Chondrocyte (in vitro differentiated cells): Measurements from ENCODE around the gene VIP. TPM values are rescaled to one million over a fixed set of nuclear protein-coding genes. Genes with fewer than 3 reads are reported as not detected.

Experiments used
- DNase-seq: peaks from one replicate; pipeline ENCODE4 v3.0.0; 2021; ENCODE audit warnings: mixed read lengths, low spot score
- H3K27ac Mint-ChIP-seq: one replicate; pipeline ENCODE4 v1.8.0; 2021; ENCODE audit warnings: mild to moderate bottlenecking, moderate library complexity, mixed read lengths; ENCODE audit not compliant: unreplicated experiment
- H3K27me3 Mint-ChIP-seq: 2 replicates; pipeline ENCODE4 v1.8.0; 2021; ENCODE audit warnings: low read depth, mixed read lengths
- H3K36me3 Mint-ChIP-seq: 2 replicates; pipeline ENCODE4 v1.8.0; 2021; ENCODE audit warnings: low read depth, mixed read lengths
- H3K4me1 Mint-ChIP-seq: 2 replicates; pipeline ENCODE4 v1.8.0; 2021; ENCODE audit warnings: low read depth, mild to moderate bottlenecking, mixed read lengths
- H3K4me3 Mint-ChIP-seq: one replicate; pipeline ENCODE4 v1.8.0; 2021; ENCODE audit warnings: mild to moderate bottlenecking, moderate library complexity, mixed read lengths; ENCODE audit not compliant: unreplicated experiment
- H3K9me3 Mint-ChIP-seq: 2 replicates; pipeline ENCODE4 v1.8.0; 2021; ENCODE audit warnings: low read depth, mixed read lengths
- CTCF ChIP-seq: fragments of 200-600 bp; sonication (generic); IDR thresholded peaks from 2 replicates; pipeline ENCODE4 v1.5.0; 2021; ENCODE audit warnings: antibody characterized with exemption, mild to moderate bottlenecking, moderate library complexity
- total RNA-seq: library from RNA; stranded (reverse); gene quantifications from 3 replicates; pipeline ENCODE4 v1.2.1, GENCODE V29; 2021

VIP gene
- total RNA-seq, 1 donor from 2014 or later: not detected

GRCh38 chr6:152734630-152735029 is 16.0 kb upstream of the VIP start:
- H3K4me1 Mint-ChIP-seq: no peaks in the 10 kb centered on the region
- peaks cover 7% of the 10 kb centered on the region for H3K9me3 Mint-ChIP-seq
- H3K27ac Mint-ChIP-seq: no peak overlapping the region
- no peak for TF ChIP-seq CTCF
- no peak for DNase-seq
- no peaks in the 10 kb centered on the region for H3K36me3 Mint-ChIP-seq
- H3K27me3 Mint-ChIP-seq: peaks cover 12% of the 10 kb centered on the region
- no peak overlapping the region for H3K4me3 Mint-ChIP-seq

GRCh38 chr6:152736687-152737273 is 13.8 kb upstream of the VIP start:
- H3K9me3 Mint-ChIP-seq: peaks cover 7% of the 10 kb centered on the region
- no peak overlapping the region for H3K4me3 Mint-ChIP-seq
- peaks cover 9% of the 10 kb centered on the region for H3K27me3 Mint-ChIP-seq
- DNase-seq: no peak
- H3K27ac Mint-ChIP-seq: no peak overlapping the region
- TF ChIP-seq CTCF: no peak
- H3K4me1 Mint-ChIP-seq: no peaks in the 10 kb centered on the region
- H3K36me3 Mint-ChIP-seq: no peaks in the 10 kb centered on the region

DNA sequence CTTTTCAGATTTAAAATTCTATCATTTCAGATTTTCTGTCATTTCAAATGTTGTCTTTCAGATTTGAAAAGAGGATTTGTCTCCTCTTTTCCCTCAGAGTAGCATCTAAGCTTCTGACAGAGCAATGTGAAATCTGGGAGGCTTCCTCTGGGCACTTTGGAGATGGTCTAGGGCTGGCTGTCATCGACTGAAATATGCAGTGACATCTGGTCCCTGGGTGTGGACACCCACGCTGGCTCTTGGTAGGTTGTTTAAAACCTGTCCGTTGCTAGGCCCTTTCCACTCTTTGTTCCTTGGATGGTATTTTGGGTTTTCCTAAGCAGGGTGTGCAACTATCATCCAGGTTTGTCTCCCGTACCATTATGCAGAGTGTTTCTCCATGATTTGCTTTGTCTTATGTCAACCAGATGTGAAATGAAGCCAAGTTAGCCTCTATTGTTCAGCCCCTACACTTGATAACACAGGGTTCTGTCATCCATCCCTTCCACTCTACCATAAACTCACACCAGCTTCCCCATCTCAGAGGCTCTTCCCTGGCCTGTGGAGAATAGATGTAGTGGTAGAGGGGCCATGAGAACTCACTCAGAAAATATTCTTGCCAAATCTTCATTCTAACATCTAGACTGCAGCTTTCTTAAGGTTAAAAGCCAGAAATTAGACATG is 5.0 kb upstream of the VIP start:
- TF ChIP-seq CTCF: no peak
- peak overlapping the region; percentile 76 for H3K27ac Mint-ChIP-seq

GRCh38 chr6:152746172-152746553 is 4.4 kb upstream of the VIP start:
- Mint-ChIP-seq H3K4me1 (peaks cover 7% of the 10 kb centered on the region), H3K4me3 (no peak overlapping the region), H3K9me3 (no peaks in the 10 kb centered on the region), H3K27ac (peak overlapping the region; percentile 76), H3K27me3 (peaks cover 8% of the 10 kb centered on the region), H3K36me3 (no peaks in the 10 kb centered on the region)
- no peak for DNase-seq
- no peak for TF ChIP-seq CTCF

More for the DNA sequence above, 5.0 kb upstream of the VIP start:
- DNase-seq: no peak
- Mint-ChIP-seq H3K9me3 (no peaks in the 10 kb centered on the region), H3K27me3 (peaks cover 8% of the 10 kb centered on the region), H3K4me3 (no peak overlapping the region), H3K4me1 (peaks cover 7% of the 10 kb centered on the region), H3K36me3 (no peaks in the 10 kb centered on the region)

DNA sequence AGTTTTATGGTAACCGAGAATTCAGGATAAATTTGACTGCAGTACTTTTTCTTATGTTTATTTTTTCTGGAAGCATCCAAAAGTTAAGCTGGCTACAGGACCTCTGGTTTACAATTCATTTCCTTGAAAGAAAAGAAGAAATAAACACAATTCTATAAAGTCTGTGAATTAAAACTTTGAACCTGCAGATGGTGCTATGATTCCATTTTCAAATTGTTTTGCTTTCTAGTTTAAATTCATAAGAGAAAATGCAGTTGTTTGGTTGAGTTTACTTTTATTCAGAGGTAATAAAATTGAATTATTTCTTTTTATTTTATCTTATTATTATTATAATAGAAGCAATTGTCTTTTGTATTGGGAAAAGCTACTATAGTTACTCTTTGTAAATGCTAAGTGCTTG is 1.8 kb upstream of the VIP start:
- Mint-ChIP-seq H3K36me3 (no peaks in the 10 kb centered on the region), H3K27ac (no peak overlapping the region), H3K4me1 (peaks cover 7% of the 10 kb centered on the region), H3K4me3 (no peak overlapping the region), H3K27me3 (peaks cover 11% of the 10 kb centered on the region), H3K9me3 (no peaks in the 10 kb centered on the region)
- DNase-seq: no peak
- peak; percentile 75 for TF ChIP-seq CTCF
